Endothelial cell of umbilical vein (primary cell): ENCODE measurements around the gene PIGA. TPM values are rescaled to one million over a fixed set of nuclear protein-coding genes. Genes with fewer than 3 reads are reported as not detected.

Source experiments
- BruUV-seq: library from RNA; stranded (reverse); fragments of 400-500 nt; replicated peaks from 2 replicates; lab custom pipeline; 2021; lab: Mats Ljungman, UMichigan
- CTCF ChIA-PET: fragments of 300-600, 350-600 bp; sonication (Branson Sonifier 250); formaldehyde crosslinking; loops from one replicate; lab custom pipeline; 2021; ENCODE audit warnings: antibody characterized with exemption, inconsistent platforms; lab: Charles Lee
- POLR2A ChIA-PET: fragments of 300-600, 350-600 bp; sonication (Branson Sonifier 250); formaldehyde crosslinking; loops from one replicate; lab custom pipeline; 2021; ENCODE audit warnings: antibody characterized with exemption, inconsistent platforms; lab: Charles Lee
- DNase-seq: peaks from one replicate; pipeline ENCODE4 v3.0.0-alpha.2; 2011; ENCODE audit warnings: low read depth, low spot score
- FAIRE-seq: peaks from 2 replicates; lab custom pipeline; 2011; peaks lifted over from hg19 to GRCh38; lab: Jason Lieb, UNC
- H2AFZ ChIP-seq: 2 replicates; pipeline ENCODE4 v1.6.0; 2012; ENCODE audit warnings: low read depth, low read length, control low read depth, inconsistent platforms
- H3K27ac ChIP-seq: 2 replicates; pipeline ENCODE4 v1.5.1; 2011; ENCODE audit warnings: low read depth, mild to moderate bottlenecking, control low read depth, low read length, moderate library complexity; ENCODE audit not compliant: insufficient read depth
- H3K27me3 ChIP-seq, 2 experiments: 2 replicates each; pipeline versions ENCODE4 v1.6.0 to v1.6.1; 2011; ENCODE audit warnings: low read length in 2 of 2, mixed read lengths in 1 of 2; ENCODE audit not compliant: control insufficient read depth in 2 of 2, insufficient read depth in 2 of 2
- H3K36me3 ChIP-seq, 2 experiments: 2 replicates in 1 of 2; 3 replicates in 1 of 2; pipeline ENCODE4 v1.5.1; 2011; ENCODE audit warnings: low read length in 2 of 2, mild to moderate bottlenecking in 1 of 2, moderate library complexity in 1 of 2; ENCODE audit not compliant: control insufficient read depth in 2 of 2, insufficient read depth in 2 of 2; ENCODE audit errors: extremely low read depth in 1 of 2
- H3K4me1 ChIP-seq: 3 replicates; pipeline ENCODE4 v1.5.1; 2011; ENCODE audit warnings: mild to moderate bottlenecking, low read length; ENCODE audit not compliant: control insufficient read depth, insufficient read depth; ENCODE audit errors: extremely low read depth
- H3K4me2 ChIP-seq: 2 replicates; pipeline ENCODE4 v1.6.1; 2011; ENCODE audit warnings: low read length, control low read depth, mixed read lengths; ENCODE audit not compliant: insufficient read depth
- H3K4me3 ChIP-seq, 3 experiments: fragments of 200-600 bp in 1 of 3; sonication (generic), shearing (Covaris generic) in 1 of 3; replicated peaks in 1 of 3; 2 replicates each; pipeline ENCODE4 v1.5.1; 2011 to 2016; ENCODE audit warnings: control low read depth in 3 of 3, low read length in 3 of 3, mild to moderate bottlenecking in 2 of 3, inconsistent platforms in 1 of 3, low read depth in 1 of 3, moderate library complexity in 1 of 3; ENCODE audit not compliant: insufficient read depth in 1 of 3
- H3K79me2 ChIP-seq: 2 replicates; pipeline ENCODE4 v1.6.0; 2012; ENCODE audit warnings: low read length, inconsistent platforms; ENCODE audit not compliant: control insufficient read depth, insufficient read depth
- H3K9ac ChIP-seq: replicated peaks from 2 replicates; pipeline ENCODE3; 2011; ENCODE audit warnings: low read length, control low read depth; ENCODE audit not compliant: insufficient read depth; ENCODE audit errors: extremely low read depth
- H3K9me1 ChIP-seq: replicated peaks from 3 replicates; pipeline ENCODE4 v1.6.0; 2011; ENCODE audit warnings: mild to moderate bottlenecking, low read length; ENCODE audit not compliant: control insufficient read depth, insufficient read depth; ENCODE audit errors: extremely low read depth
- H3K9me3 ChIP-seq: replicated peaks from 2 replicates; pipeline ENCODE4 v1.5.1; 2012; ENCODE audit warnings: low read length, inconsistent platforms; ENCODE audit not compliant: control insufficient read depth, insufficient read depth
- H4K20me1 ChIP-seq: replicated peaks from 2 replicates; pipeline ENCODE3; 2011; ENCODE audit warnings: mild to moderate bottlenecking, low read length; ENCODE audit not compliant: control insufficient read depth, insufficient read depth; ENCODE audit errors: extremely low read depth
- EZH2 ChIP-seq: IDR thresholded peaks from 2 replicates; pipeline ENCODE4 v1.6.1; 2012; ENCODE audit warnings: borderline replicate concordance, low read depth, mild to moderate bottlenecking, moderate library complexity, low read length, inconsistent platforms; ENCODE audit not compliant: severe bottlenecking
- FOS ChIP-seq: IDR thresholded peaks from 2 replicates; pipeline ENCODE4 v1.6.1; 2011; ENCODE audit warnings: mild to moderate bottlenecking, low read length, moderate library complexity, borderline replicate concordance; ENCODE audit not compliant: insufficient read depth
- GATA2 ChIP-seq: IDR thresholded peaks from 2 replicates; pipeline ENCODE4 v1.7.0; 2011; ENCODE audit warnings: low read depth, mild to moderate bottlenecking, moderate library complexity, mixed read lengths, low read length; ENCODE audit not compliant: insufficient read length, insufficient read depth
- JUN ChIP-seq: IDR thresholded peaks from 2 replicates; pipeline ENCODE4 v1.6.1; 2011; ENCODE audit warnings: borderline replicate concordance, low read depth; ENCODE audit not compliant: insufficient read length, insufficient read depth
- MAX ChIP-seq: IDR thresholded peaks from 2 replicates; pipeline ENCODE4 v1.6.1; 2011; ENCODE audit not compliant: insufficient read depth, insufficient read length
- MYC ChIP-seq: IDR thresholded peaks from one replicate; pipeline ENCODE4 v1.6.1; 2011; ENCODE audit warnings: mild to moderate bottlenecking, low read depth, low read length
- POLR2A ChIP-seq: IDR thresholded peaks from 2 replicates; pipeline ENCODE4 v1.6.1; 2012; ENCODE audit warnings: low read depth, mild to moderate bottlenecking, control low read depth, low read length
- POLR2AphosphoS5 ChIP-seq: IDR thresholded peaks from 2 replicates; pipeline ENCODE4 v1.6.1; 2012; ENCODE audit warnings: low read depth, mild to moderate bottlenecking, control low read depth, low read length, moderate library complexity; ENCODE audit not compliant: insufficient read depth
- dilution Hi-C: fragments of 300-500 bp; cut with MboI; formaldehyde crosslinking; loops from one replicate; pipeline ENCODE4 v1.15.0; 2019; ENCODE audit warnings: low sequenced_read_pairs; ENCODE audit not compliant: extremely low pct_ligation_motif_present
- intact Hi-C: fragments of 100-400 bp; cut with micrococcal nuclease; formaldehyde crosslinking; loops from one replicate; pipeline ENCODE4 v1.10.0; 2022
- polyA plus RNA-seq, 4 experiments: library from polyadenylated mRNA; depleted of rRNA in 3 of 4; stranded (reverse) in 3 of 4; unstranded in 1 of 4; fragments of >200 nt; gene quantifications; 2 replicates each; pipeline versions ENCODE4 v1.2.1 to v1.2.3, GENCODE V29; 2011 to 2012; ENCODE audit warnings: missing spikeins in 1 of 4
- total RNA-seq: library from RNA; stranded (reverse); gene quantifications from 2 replicates; pipeline ENCODE4 v1.2.3, GENCODE V29; 2021
- TF ChIP-seq, protein P1 (sequence below), 2 donors: IDR thresholded peaks; 1 replicate in 1 of 2; 2 replicates in 1 of 2; pipeline ENCODE4 v1.5.1; 2011; ENCODE audit warnings: low read length in 2 of 2, mild to moderate bottlenecking in 2 of 2, moderate library complexity in 2 of 2, control low read depth in 1 of 2, inconsistent platforms in 1 of 2, low read depth in 1 of 2; ENCODE audit not compliant: insufficient read depth in 1 of 2; ENCODE audit errors: extremely low read depth in 1 of 2

Gene PIGA
- total and polyA plus RNA-seq, 2 donors (not counting 3 experiments of a cell fraction or from before 2014, with no cell fraction given): 4.0 to 12.1 TPM

GRCh38 chrX:15344106-15344505 is 8.8 kb upstream of the PIGA start:
- Histone ChIP-seq H3K27me3 (peaks cover 2 to 6% of the 10 kb centered on the region in 2 experiments), H3K4me3 (no peak overlapping the region), H4K20me1 (no peaks in the 10 kb centered on the region), H2AFZ (no peak overlapping the region), H3K4me1 (no peaks in the 10 kb centered on the region), H3K9me3 (no peaks in the 10 kb centered on the region), H3K9me1 (no peaks in the 10 kb centered on the region), H3K27ac (no peak overlapping the region), H3K9ac (no peak overlapping the region), H3K36me3 (no peaks in the 10 kb centered on the region), H3K4me2 (no peak overlapping the region), H3K79me2 (no peaks in the 10 kb centered on the region)
- no TSS peak for BruUV-seq
- DNase-seq (no peak), FAIRE-seq (no peak)
- intact Hi-C loops (no loop called here), dilution Hi-C loops (no loop called here)
- ChIA-PET CTCF (no interaction called here), POLR2A (no interaction called here)
- TF ChIP-seq, protein P1, sequence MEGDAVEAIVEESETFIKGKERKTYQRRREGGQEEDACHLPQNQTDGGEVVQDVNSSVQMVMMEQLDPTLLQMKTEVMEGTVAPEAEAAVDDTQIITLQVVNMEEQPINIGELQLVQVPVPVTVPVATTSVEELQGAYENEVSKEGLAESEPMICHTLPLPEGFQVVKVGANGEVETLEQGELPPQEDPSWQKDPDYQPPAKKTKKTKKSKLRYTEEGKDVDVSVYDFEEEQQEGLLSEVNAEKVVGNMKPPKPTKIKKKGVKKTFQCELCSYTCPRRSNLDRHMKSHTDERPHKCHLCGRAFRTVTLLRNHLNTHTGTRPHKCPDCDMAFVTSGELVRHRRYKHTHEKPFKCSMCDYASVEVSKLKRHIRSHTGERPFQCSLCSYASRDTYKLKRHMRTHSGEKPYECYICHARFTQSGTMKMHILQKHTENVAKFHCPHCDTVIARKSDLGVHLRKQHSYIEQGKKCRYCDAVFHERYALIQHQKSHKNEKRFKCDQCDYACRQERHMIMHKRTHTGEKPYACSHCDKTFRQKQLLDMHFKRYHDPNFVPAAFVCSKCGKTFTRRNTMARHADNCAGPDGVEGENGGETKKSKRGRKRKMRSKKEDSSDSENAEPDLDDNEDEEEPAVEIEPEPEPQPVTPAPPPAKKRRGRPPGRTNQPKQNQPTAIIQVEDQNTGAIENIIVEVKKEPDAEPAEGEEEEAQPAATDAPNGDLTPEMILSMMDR (IDR thresholded peaks at IDR 0.05; ENCODE audit: extremely low read depth in 1 of 2, insufficient read depth in 1 of 2, low read depth in 1 of 2, low read length in 2 of 2): no peak
- TF ChIP-seq FOS (no peak), EZH2 (no peak), MYC (no peak), JUN (no peak), MAX (no peak), POLR2AphosphoS5 (no peak), GATA2 (no peak), POLR2A (no peak)
